RCC 7860 (cell line): ENCODE results near the gene OR10S1.
"Not testable (repeated sequence)": the region's sequence is repeated elsewhere in the genome, so short reads cannot be mapped to it uniquely, and the experiment has no call there.

Source experiments
- DNase-seq: peaks from one replicate; pipeline ENCODE4 v3.0.0-alpha.2; 2015; ENCODE audit warnings: low spot score
- FAIRE-seq: peaks from 2 replicates; lab custom pipeline; 2012; peaks lifted over from hg19 to GRCh38; lab: Jason Lieb, UNC

Gene OR10S1

GRCh38 chr11:123977731-123978347, at the start of gene OR10S1:
Gene OR10S1, minus strand, starts transcription at chr11:123977781. Its CDS starts 117 bp downstream, at chr11:123977664.
- DNase-seq (no peak), FAIRE-seq (no peak)

GRCh38 chr11:124026498-124026897, 48.9 kb upstream of the OR10S1 start, which contains the start of gene OR10G8:
Gene OR10G8, plus strand, starts transcription at chr11:124026798. Its CDS starts 2,825 bp downstream, at chr11:124029623.
- DNase-seq (no peak), FAIRE-seq (no peak)

- DNase-seq, FAIRE-seq: not testable (repeated sequence)
These were observed 38.3 kb upstream of the OR10S1 start for GRCh38 chr11:124015837-124016236.

- FAIRE-seq (no peak), DNase-seq (no peak)
These were observed 35.1 kb upstream of the OR10S1 start, which contains the start of gene OR10G4 for GRCh38 chr11:124012697-124013096. Gene OR10G4, plus strand, starts transcription at chr11:124012997. Its CDS starts 2,578 bp downstream, at chr11:124015575.

DNA sequence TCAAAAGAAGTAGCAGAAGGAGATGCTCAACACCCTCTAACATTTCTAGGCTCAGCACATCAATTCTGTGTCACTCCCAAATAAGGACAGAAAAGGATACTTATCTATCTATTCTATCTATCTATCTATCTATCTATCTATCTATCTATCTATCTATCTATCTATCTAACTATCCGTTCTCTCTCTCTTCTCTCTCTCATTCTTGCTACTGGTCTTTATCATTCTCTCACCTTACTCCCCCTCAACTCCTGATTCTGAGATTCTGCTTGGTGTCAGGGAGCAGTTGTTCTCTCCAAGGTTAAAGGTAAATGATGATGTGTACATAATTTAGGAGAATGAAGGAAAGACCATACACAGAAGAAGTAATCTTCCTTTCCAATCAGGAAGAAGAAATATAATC, 17.5 kb upstream of the OR10S1 start, which contains the start of gene OR10G6:
OR10G6 (minus strand) TSS at position 43 of the 400 bp plus-strand sequence; CDS start at position 43, 0 bp downstream.
- no peak for DNase-seq
- no peak for FAIRE-seq

GRCh38 chr11:123979311-123979710, 1.7 kb upstream of the OR10S1 start:
- DNase-seq = no peak
- FAIRE-seq = no peak

- DNase-seq (no peak), FAIRE-seq (no peak)
These were observed 616 bp downstream of the OR10S1 start for GRCh38 chr11:123976770-123977560.

- DNase-seq = no peak
- no peak for FAIRE-seq
These were observed 3.8 kb downstream of the OR10S1 start for GRCh38 chr11:123973816-123974215.

GRCh38 chr11:123956752-123957151, 20.8 kb downstream of the OR10S1 start:
- DNase-seq (no peak), FAIRE-seq (no peak)

- FAIRE-seq = no peak
These were observed 32.4 kb downstream of the OR10S1 start for GRCh38 chr11:123945132-123945531.

DNA sequence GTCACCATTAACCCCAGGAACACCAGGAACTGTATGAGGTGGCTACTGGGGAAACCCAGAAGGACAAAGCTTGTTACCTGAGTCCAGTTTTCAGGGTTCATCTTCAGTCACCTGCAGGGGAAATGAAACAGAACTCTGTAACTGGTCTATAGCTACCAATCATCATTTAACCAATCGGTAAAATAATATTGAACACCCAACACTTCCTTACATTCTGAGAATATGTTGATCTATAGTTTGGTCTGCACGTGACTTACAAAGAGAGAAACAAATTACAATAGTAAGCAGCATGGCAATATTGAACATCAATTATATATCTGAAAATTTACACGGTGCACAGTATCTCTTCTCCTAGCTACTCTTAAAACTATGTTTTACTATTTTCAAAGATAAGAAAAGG, 33.8 kb downstream of the OR10S1 start, which contains the start of gene OR6T1:
OR6T1 (minus strand) TSS at position 101 of the 400 bp plus-strand sequence; CDS start at position 101, 0 bp downstream.
- FAIRE-seq = no peak

More at GRCh38 chr11:123945132-123945531, 32.4 kb downstream of the OR10S1 start:
- no peak for DNase-seq

DNA sequence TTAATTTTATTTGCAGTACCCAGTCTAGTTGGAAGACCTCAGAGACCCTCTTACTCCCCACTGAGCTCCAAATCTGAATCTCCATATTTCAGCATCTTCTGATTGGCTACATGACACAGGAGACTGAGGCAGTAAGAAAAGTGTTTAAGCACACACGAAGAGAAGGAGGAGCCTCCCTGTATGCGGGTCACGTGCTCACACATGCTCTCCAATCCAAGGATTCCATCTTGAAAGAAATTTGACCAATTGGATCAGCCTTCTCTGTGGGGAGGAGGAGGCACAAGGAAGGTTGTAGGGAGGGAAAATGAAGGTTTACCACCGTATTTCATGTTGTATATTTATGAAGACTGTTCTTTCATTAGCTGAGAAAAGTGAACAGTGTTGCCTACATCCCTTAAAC, 35.2 kb downstream of the OR10S1 start:
- DNase-seq (no peak), FAIRE-seq (no peak)

More for the DNA sequence above, 33.8 kb downstream of the OR10S1 start, which contains the start of gene OR6T1:
- DNase-seq = no peak

- no peak for FAIRE-seq
- no peak for DNase-seq
These were observed 38.3 kb downstream of the OR10S1 start, which contains the start of gene OR4D5 for GRCh38 chr11:123939317-123939716. Gene OR4D5, plus strand, starts transcription at chr11:123939617. Its CDS starts 0 bp downstream, at chr11:123939617.
